RWPE1 (cell line): ENCODE measurements around the gene ADGRD1.

Experiments used
- CTCF ChIA-PET: fragments of 350-600 bp; sonication (Branson Sonifier 250); formaldehyde crosslinking; extraction: SDS; loops from one replicate; lab custom pipeline; 2021; lab: Yijun Ruan, JAX
- POLR2A ChIA-PET: fragments of 400-600 bp; formaldehyde crosslinking; extraction: SDS; loops from one replicate; lab custom pipeline; 2020; ENCODE audit warnings: antibody characterized with exemption; ENCODE audit not compliant: low non-redundant PET; lab: Yijun Ruan, JAX
- DNase-seq: peaks from one replicate; pipeline ENCODE4 v3.0.0; 2012; ENCODE audit warnings: low spot score
- H3K27ac ChIP-seq: fragments of 450-650 bp; 2 replicates; pipeline ENCODE4 v1.5.1; 2017
- CTCF ChIP-seq: fragments of 450-650 bp; conservative IDR thresholded peaks from 2 replicates; pipeline ENCODE4 v1.5.1; 2017; ENCODE audit warnings: low read depth, mild to moderate bottlenecking

ADGRD1 gene

GRCh38 chr12:131093971-131094830 is 140.5 kb downstream of the ADGRD1 start:
- no peak for TF ChIP-seq CTCF

GRCh38 chr12:131094831-131095805 is 141.4 kb downstream of the ADGRD1 start:
- no peak overlapping the region for H3K27ac ChIP-seq
- ChIA-PET POLR2A (no interaction called here), CTCF (no interaction called here)
- no peak for TF ChIP-seq CTCF
- no peak for DNase-seq

More at GRCh38 chr12:131093971-131094830, 140.5 kb downstream of the ADGRD1 start:
- H3K27ac ChIP-seq: peak overlapping the region; percentile 56
- DNase-seq: no peak
- CTCF ChIA-PET: interaction anchor here (1.0 kb wide), 1 partner anchor 39 kb away, joined by 3 read pairs; no protein-coding TSS in a partner anchor
- POLR2A ChIA-PET: no interaction called here

GRCh38 chr12:131095826-131096680 is 142.3 kb downstream of the ADGRD1 start:
- no peak for TF ChIP-seq CTCF
- ChIA-PET POLR2A (no interaction called here), CTCF (interaction anchor here (0.7 kb wide), 1 partner anchor 10 kb away, joined by 3 read pairs; no protein-coding TSS in a partner anchor)
- no peak for DNase-seq
- no peak overlapping the region for H3K27ac ChIP-seq

- ChIA-PET CTCF (no interaction called here), POLR2A (no interaction called here)
- TF ChIP-seq CTCF: no peak
- DNase-seq: no peak
- no peak overlapping the region for H3K27ac ChIP-seq
Measured at GRCh38 chr12:131096681-131097181, 143.0 kb downstream of the ADGRD1 start.

GRCh38 chr12:131097202-131098177 is 143.8 kb downstream of the ADGRD1 start:
- ChIA-PET CTCF (no interaction called here), POLR2A (no interaction called here)
- H3K27ac ChIP-seq: no peak overlapping the region
- no peak for TF ChIP-seq CTCF
- DNase-seq: no peak
